Posterior vena cava (tissue), 2 donors: ENCODE measurements around the gene SLC35E3. TPM values are rescaled to one million over a fixed set of nuclear protein-coding genes. Genes with fewer than 3 reads are reported as not detected.
"Not testable (repeated sequence)": the region's sequence is repeated elsewhere in the genome, so short reads cannot be mapped to it uniquely, and the experiment has no call there.

Experiments used
- DNase-seq: peaks from one replicate; pipeline ENCODE4 v3.0.0-alpha.2; 2020; ENCODE audit warnings: low spot score
- intact Hi-C, 2 donors: fragments of 100-400 bp; cut with DNase I; formaldehyde crosslinking; loops; one replicate each; pipeline versions ENCODE4 v1.14.1 to v1.14.2; 2022 to 2023
- total RNA-seq, 2 donors: library from RNA; stranded (reverse); fragmentation: NEBNext Ultra II Directional; extraction: Animal tissue kit (Norgen Biotek cat#: 25700); gene quantifications; one replicate each; pipeline ENCODE4 v1.2.1, GENCODE V29; 2021
- donor health status: DM: yes; HTN: yes; CAD: no.
- donor health status: DM: yes; HTN: yes; CAD: no.

SLC35E3 gene
- total RNA-seq, 2 donors from 2014 or later = 8.8 to 11.8 TPM

- peak; percentile 99 for DNase-seq
- intact Hi-C loops = loop anchor here in 1 of 2 donors (5.0 kb wide), 1 partner anchor 60 kb away; the partner anchor contains the start of gene SLC35E3
Observed at GRCh38 chr12:68807576-68808387, 61.8 kb downstream of the SLC35E3 start, which contains the start of gene MDM2. TSS of gene MDM2 (plus strand) at chr12:68808177. CDS start at chr12:68808478, 301 bp downstream.

- DNase-seq = peak; percentile 96
- intact Hi-C loops = loop anchor here in 1 of 2 donors (5.0 kb wide), 1 partner anchor 61 kb away; the partner anchor contains the start of gene SLC35E3
Observed at GRCh38 chr12:68808388-68809189, 62.6 kb downstream of the SLC35E3 start.

DNA sequence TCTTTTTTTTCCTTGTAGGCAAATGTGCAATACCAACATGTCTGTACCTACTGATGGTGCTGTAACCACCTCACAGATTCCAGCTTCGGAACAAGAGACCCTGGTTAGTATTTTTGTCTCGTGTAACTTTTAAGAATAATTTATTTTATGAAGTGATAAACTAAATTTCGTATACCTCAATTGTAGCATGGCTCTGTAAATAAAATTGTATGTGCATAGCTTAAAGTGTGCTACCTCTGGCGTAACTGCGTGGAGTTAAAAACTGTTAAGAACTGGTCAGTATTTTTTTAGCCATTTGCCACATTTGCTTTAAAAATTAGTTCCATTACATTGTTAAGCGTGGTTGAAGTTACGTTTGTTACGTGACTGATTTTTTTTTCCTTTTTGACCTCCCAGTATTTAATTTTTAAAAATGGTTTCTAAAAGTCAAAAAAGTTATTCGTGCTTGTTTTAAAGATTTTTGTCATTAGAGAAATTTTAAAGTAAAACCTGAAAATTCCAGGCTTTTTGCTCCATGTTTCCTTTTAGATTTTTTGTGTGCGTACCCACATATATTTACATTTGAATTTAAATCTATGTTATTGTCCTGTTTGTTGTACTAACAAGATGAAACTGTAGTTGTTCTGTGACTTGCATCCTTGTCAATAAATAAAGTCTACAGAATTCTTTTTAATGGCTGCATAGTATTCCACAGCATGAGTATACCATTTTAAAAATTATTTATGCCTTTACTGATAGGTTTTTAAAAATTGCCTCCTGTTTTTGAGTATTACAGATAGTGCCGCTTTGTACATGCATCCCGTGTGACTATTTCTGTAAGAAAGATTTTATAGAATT, 63.4 kb downstream of the SLC35E3 start:
- intact Hi-C loops = loop anchor here in 1 of 2 donors (5.0 kb wide), 1 partner anchor 62 kb away; the partner anchor contains the start of gene SLC35E3
- DNase-seq = no peak

DNA sequence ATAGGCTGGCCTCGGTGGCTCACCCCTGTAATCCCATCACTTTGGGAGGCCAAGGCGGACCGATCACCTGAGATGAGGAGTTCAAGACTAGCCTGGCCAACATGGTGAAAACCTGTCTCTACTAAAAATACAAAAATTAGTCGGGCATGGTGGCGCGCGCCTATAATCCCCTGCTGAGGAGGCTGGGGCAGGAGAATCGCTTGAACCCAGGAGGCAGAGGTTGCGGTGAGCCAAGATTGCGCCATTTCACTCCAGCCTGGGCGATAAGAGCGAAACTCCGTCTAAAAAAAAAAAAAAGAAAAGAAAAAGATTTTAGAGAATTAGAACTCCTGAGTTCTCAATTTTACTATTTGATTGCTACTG, 64.0 kb downstream of the SLC35E3 start:
- intact Hi-C loops, DNase-seq: not testable (repeated sequence)

DNA sequence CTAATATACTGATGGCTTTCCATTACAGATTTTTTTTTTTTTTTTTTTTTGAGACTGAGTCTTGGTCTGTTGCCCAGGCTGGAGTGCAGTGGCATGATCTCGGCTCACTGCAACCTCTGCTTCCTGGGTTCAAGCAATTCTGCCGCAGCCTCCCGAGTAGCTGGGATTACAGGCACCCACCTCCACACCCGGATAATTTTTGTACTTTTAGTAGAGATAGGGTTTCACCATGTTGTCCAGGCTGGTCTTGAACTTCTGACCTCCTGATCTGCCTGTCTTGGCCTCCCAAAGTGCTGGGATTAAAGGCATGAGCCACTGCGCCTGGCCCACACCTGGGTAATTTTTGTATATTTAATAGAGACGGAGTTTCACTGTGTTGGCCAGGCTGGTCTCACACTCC, 65.6 kb downstream of the SLC35E3 start:
- intact Hi-C loops, DNase-seq: not testable (repeated sequence)

- intact Hi-C loops = no loop called here
- no peak for DNase-seq
Observed at GRCh38 chr12:68812553-68813241, 66.7 kb downstream of the SLC35E3 start.

DNA sequence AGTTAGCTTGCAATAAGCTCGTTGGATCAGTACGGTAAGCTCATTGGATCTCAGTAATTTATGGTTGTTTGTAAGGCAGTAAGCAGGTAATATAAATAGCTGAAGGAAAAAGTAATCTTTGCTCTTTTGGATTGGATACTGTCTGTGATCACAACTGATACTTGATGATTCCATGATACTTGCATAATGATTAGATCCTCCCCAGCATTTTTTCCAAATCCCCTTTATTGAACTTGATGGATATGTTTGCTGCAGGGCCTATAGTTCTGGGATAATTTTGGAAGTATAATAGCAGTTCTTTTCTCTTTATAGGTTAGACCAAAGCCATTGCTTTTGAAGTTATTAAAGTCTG, 67.2 kb downstream of the SLC35E3 start:
- intact Hi-C loops = no loop called here
- no peak for DNase-seq

- intact Hi-C loops = no loop called here
- no peak for DNase-seq
Observed at GRCh38 chr12:68814490-68815231, 68.7 kb downstream of the SLC35E3 start.

DNA sequence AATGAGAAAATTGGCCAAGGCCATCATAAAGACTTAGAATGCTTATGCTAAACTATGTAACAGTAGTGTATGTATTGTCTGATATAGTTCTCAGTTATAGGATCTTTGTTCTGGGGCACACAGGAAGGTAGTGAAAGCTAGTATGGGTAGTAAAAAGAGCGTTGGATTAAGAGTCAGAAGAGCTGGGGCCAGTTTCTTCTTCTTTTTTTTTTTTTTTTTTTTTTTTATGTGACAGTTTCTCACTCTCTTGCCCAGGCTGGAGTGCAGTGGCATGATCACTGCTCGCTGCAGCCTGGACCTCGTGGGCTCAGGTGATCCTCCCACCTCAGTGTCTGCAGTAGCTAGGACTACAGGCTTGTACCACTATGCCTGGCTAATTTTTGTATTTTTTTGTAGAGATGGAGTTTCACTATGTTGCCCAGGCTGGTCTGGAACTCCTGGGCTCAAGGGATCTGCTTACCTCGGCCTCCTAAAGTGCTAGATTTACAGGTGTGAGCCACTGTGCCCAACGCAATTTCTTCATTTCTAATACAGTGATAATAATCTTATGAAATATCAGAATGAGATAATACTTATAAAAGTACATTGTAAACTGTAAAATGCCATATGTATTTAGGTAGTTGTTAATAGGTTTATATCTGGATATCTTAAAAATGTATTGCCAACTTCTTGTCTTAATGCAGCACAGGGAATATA, 69.4 kb downstream of the SLC35E3 start:
- no peak for DNase-seq
- intact Hi-C loops = no loop called here

- intact Hi-C loops = no loop called here
- no peak for DNase-seq
Observed at GRCh38 chr12:68815928-68816800, 70.2 kb downstream of the SLC35E3 start.

DNA sequence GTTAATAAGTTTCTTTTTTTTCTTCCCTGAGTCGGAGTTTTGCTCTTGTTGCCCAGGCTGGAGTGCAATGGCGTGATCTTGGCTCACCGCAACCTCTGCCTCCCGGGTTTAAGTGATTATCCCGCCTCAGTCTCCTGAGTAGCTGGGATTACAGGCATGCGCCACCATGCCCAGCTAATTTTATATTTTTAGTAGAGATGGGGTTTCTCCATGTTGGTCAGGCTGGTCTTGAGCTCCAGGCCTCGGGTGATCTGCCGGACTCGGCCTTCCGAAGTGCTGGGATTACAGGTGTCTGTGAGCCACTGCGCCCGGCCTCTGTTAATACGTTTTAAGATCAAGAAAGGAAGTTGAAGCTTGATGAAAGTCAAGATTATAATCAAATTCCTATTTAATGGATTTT, 73.5 kb downstream of the SLC35E3 start:
- intact Hi-C loops, DNase-seq: not testable (repeated sequence)

- intact Hi-C loops = no loop called here
- DNase-seq = no peak
Observed at GRCh38 chr12:68821357-68822188, 75.6 kb downstream of the SLC35E3 start.

DNA sequence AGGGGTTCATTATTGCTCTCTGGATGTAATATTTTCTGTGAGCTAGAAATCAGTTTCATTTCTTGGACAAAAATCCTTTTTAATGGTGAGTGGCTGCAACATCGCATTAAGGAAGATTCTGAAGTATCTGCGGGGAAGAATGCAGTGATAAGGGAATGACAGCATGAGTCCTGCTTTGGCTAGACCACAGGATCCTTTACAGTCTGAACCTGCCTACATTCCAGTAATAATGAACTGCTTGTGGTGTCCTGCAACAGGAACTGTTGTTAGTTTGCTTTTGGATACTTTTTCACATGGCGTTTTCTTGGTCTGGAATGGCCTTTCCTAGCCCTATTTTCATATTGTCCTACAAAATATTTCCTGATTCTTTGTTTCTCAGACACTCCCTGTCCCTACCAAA, 77.7 kb downstream of the SLC35E3 start:
- intact Hi-C loops = loop anchor here in 1 of 2 donors (1.0 kb wide), 1 partner anchor 30 kb away; no protein-coding TSS in a partner anchor
- DNase-seq = no peak

DNA sequence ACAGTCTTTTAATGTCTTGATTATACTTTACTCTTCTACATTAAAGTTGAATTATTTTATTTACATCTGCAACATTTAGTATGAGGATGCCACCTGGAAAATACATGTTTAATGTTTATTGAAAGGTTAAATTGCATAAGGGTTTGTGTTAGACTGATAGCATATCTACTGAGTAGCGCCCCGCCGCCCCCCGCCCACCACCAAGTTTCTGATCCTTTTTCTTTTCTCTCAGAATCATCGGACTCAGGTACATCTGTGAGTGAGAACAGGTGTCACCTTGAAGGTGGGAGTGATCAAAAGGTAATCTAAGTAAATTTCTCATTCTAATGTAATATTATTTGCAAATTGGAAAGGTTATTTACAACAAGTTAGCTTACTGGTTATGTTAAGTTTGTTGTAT, 78.2 kb downstream of the SLC35E3 start:
- intact Hi-C loops = no loop called here
- no peak for DNase-seq

GRCh38 chr12:68824597-68825250, 78.7 kb downstream of the SLC35E3 start:
- no peak for DNase-seq
- intact Hi-C loops = no loop called here
